Psoas muscle (tissue), 8 donors: ENCODE data around the gene THAP2. TPM values are rescaled to one million over a fixed set of nuclear protein-coding genes. Genes with fewer than 3 reads are reported as not detected.
"Not testable (repeated sequence)": the region's sequence is repeated elsewhere in the genome, so short reads cannot be mapped to it uniquely, and the experiment has no call there.

ENCODE experiments used
- ATAC-seq, 4 donors: fragments of 200-7000 bp; cut with Tn5 transposase; one replicate each; pipeline ENCODE4 v1.9.1; 2020; ENCODE audit warnings: moderate library complexity in 3 of 4, mild to moderate bottlenecking in 2 of 4
- DNase-seq, 2 donors: peaks; one replicate each; pipeline ENCODE4 v3.0.0-alpha.2; 2020
- H3K27ac ChIP-seq: fragments of 200-600 bp; one replicate; pipeline ENCODE4 v1.8.0; 2022
- H3K27me3 ChIP-seq, 3 donors: fragments of 200-600 bp in 1 of 3; one replicate each; pipeline versions ENCODE4 v1.6.1 to v1.8.0; 2013 to 2022; ENCODE audit warnings: low read length in 2 of 3, mild to moderate bottlenecking in 2 of 3, moderate library complexity in 1 of 3; ENCODE audit not compliant: insufficient read depth in 3 of 3
- H3K36me3 ChIP-seq, 2 donors: fragments of 200-600 bp in 1 of 2; one replicate each; pipeline versions ENCODE4 v1.6.1 to v1.8.0; 2013 to 2022; ENCODE audit warnings: low read depth in 1 of 2, mild to moderate bottlenecking in 1 of 2, moderate library complexity in 1 of 2; ENCODE audit not compliant: insufficient read depth in 1 of 2
- H3K4me1 ChIP-seq: fragments of 200-600 bp; one replicate; pipeline ENCODE4 v1.8.0; 2022
- H3K4me3 ChIP-seq: fragments of 200-600 bp; one replicate; pipeline ENCODE4 v1.8.0; 2022; ENCODE audit warnings: mild to moderate bottlenecking
- H3K9me3 ChIP-seq: fragments of 200-600 bp; one replicate; pipeline ENCODE4 v1.8.0; 2022
- CTCF ChIP-seq: fragments of 200-600 bp; IDR thresholded peaks from one replicate; pipeline ENCODE4 v1.8.0; 2022; ENCODE audit warnings: antibody characterized with exemption
- WGBS, 3 donors: extraction: QIAGEN DNeasy Blood & Tissue Kit; methylation state at CpG; one replicate each; pipeline versions ENCODE4 v1.1.6 to v1.1.7; 2013; 5-methylcytosine and 5-hydroxymethylcytosine counted together
- intact Hi-C, 2 donors: fragments of 100-400 bp; cut with DNase I; formaldehyde crosslinking; loops; one replicate each; pipeline versions ENCODE4 v1.11.0 to v1.14.2; 2022
- polyA plus RNA-seq, 3 donors: library from polyadenylated mRNA; stranded (reverse); fragments of 200-250 nt; gene quantifications; one replicate each; pipeline ENCODE4 v1.2.3, GENCODE V29; 2013
- total RNA-seq, 4 donors: library from RNA; stranded (reverse); fragmentation: NEBNext Ultra II Directional in 2 of 4; extraction: Animal tissue kit (Norgen Biotek cat#: 25700) in 2 of 4; gene quantifications; one replicate each; pipeline versions ENCODE4 v1.2.1 to v1.2.4, GENCODE V29; 2021 to 2023
- donor health status: healthy with polysubstance abuse.
- donor health status: DM: no; HTN: no; CAD: no; lungs with moderate emphysema.
- donor health status: Bipolar disorder and iron deficiency.
- donor health status: healthy.
- donor health status: DM: yes; HTN: yes; CAD: no.
- donor health status: DM: no; HTN: no; CAD: no.
- donor health status: DM: no; HTN: no; CAD: no.
- donor health status: DM: yes; HTN: yes; CAD: no.

THAP2 gene
- total and polyA plus RNA-seq, 7 donors: 3.3 to 9.8 (median 5.2) TPM

- H3K27ac ChIP-seq: no peak overlapping the region
- no peak for TF ChIP-seq CTCF
- no peaks in the 10 kb centered on the region for H3K9me3 ChIP-seq
- 61 to 91% (median 73%) methylated on average over 1 of the region's 1 CpG for WGBS, 3 donors
- intact Hi-C loops: no loop called here
- ATAC-seq (no peak), DNase-seq (no peak)
- peaks cover 19% of the 10 kb centered on the region for H3K4me1 ChIP-seq
- no peak overlapping the region for H3K4me3 ChIP-seq
- no peaks in the 10 kb centered on the region for H3K27me3 ChIP-seq
- peaks cover 3 to 47% of the 10 kb centered on the region in 2 donors for H3K36me3 ChIP-seq
Observed at GRCh38 chr12:71695782-71696181, 31.7 kb downstream of the THAP2 start.

GRCh38 chr12:71702181-71702580, 38.1 kb downstream of the THAP2 start:
- H3K27ac ChIP-seq, DNase-seq, H3K27me3 ChIP-seq, ATAC-seq, H3K9me3 ChIP-seq, intact Hi-C loops, H3K4me3 ChIP-seq, H3K4me1 ChIP-seq: not testable (repeated sequence)
- peaks cover 6 to 78% of the 10 kb centered on the region in 2 donors for H3K36me3 ChIP-seq
- 94% methylated on average over 8 of the region's 8 CpGs for WGBS, 3 donors

- ATAC-seq (no peak), DNase-seq (no peak)
- Histone ChIP-seq H3K4me3 (no peak overlapping the region), H3K27me3 (no peaks in the 10 kb centered on the region), H3K9me3 (no peaks in the 10 kb centered on the region), H3K4me1 (no peaks in the 10 kb centered on the region), H3K36me3 (peaks cover 6 to 78% of the 10 kb centered on the region in 2 donors), H3K27ac (no peak overlapping the region)
- intact Hi-C loops: no loop called here
- TF ChIP-seq CTCF: no peak
- 94 to 98% (median 96%) methylated on average over 5 of the region's 5 CpGs for WGBS, 3 donors
Observed at GRCh38 chr12:71702590-71702989, 38.5 kb downstream of the THAP2 start.

GRCh38 chr12:71703206-71703605, 39.1 kb downstream of the THAP2 start:
- Histone ChIP-seq H3K36me3 (peaks cover 6 to 73% of the 10 kb centered on the region in 2 donors), H3K9me3 (no peaks in the 10 kb centered on the region), H3K4me3 (no peak overlapping the region), H3K27ac (no peak overlapping the region), H3K4me1 (no peaks in the 10 kb centered on the region), H3K27me3 (no peaks in the 10 kb centered on the region)
- no peak for DNase-seq
- intact Hi-C loops: no loop called here
- 74 to 84% (median 75%) methylated on average over 2 of the region's 2 CpGs for WGBS, 3 donors
- no peak for TF ChIP-seq CTCF
- no peak for ATAC-seq

GRCh38 chr12:71704920-71705319, 40.8 kb downstream of the THAP2 start:
- 84 to 90% (median 88%) methylated on average over 2 of the region's 2 CpGs for WGBS, 3 donors
- no peaks in the 10 kb centered on the region for H3K27me3 ChIP-seq
- no peaks in the 10 kb centered on the region for H3K4me1 ChIP-seq
- no peak for TF ChIP-seq CTCF
- no peak for ATAC-seq
- H3K9me3 ChIP-seq: no peaks in the 10 kb centered on the region
- intact Hi-C loops: no loop called here
- H3K4me3 ChIP-seq: no peak overlapping the region
- DNase-seq: no peak
- H3K27ac ChIP-seq: no peak overlapping the region
- H3K36me3 ChIP-seq: peaks cover 3 to 56% of the 10 kb centered on the region in 2 donors
